Measurements from ENCODE around the gene NT5DC1.

GRCh38 chr6:116215414-116215813 lies 114.8 kb downstream of the NT5DC1 start:
- no peak for TF ChIP-seq EZH2phosphoT487 (IDR thresholded peaks at IDR 0.05; ENCODE audit: borderline replicate concordance)
- no peak for TF ChIP-seq YY1 (IDR thresholded peaks at IDR 0.05; ENCODE audit: extremely low read depth, insufficient replicate concordance, low read depth, low read length)
- TF ChIP-seq, protein P1, sequence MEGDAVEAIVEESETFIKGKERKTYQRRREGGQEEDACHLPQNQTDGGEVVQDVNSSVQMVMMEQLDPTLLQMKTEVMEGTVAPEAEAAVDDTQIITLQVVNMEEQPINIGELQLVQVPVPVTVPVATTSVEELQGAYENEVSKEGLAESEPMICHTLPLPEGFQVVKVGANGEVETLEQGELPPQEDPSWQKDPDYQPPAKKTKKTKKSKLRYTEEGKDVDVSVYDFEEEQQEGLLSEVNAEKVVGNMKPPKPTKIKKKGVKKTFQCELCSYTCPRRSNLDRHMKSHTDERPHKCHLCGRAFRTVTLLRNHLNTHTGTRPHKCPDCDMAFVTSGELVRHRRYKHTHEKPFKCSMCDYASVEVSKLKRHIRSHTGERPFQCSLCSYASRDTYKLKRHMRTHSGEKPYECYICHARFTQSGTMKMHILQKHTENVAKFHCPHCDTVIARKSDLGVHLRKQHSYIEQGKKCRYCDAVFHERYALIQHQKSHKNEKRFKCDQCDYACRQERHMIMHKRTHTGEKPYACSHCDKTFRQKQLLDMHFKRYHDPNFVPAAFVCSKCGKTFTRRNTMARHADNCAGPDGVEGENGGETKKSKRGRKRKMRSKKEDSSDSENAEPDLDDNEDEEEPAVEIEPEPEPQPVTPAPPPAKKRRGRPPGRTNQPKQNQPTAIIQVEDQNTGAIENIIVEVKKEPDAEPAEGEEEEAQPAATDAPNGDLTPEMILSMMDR (IDR thresholded peaks at IDR 0.05 in 2 of 3, conservative IDR thresholded peaks at IDR 0.05 in 1 of 3; ENCODE audit: borderline replicate concordance in 1 of 3, insufficient read depth in 1 of 3, low read depth in 2 of 3, low read length in 2 of 3) = no peak
- TF ChIP-seq POLR2A (IDR thresholded peaks at IDR 0.05; ENCODE audit: borderline replicate concordance, extremely low read depth, insufficient read depth, insufficient read length) = no peak
- TF ChIP-seq SIN3A (IDR thresholded peaks at IDR 0.05; ENCODE audit: low read depth) = no peak
- no peak for TF ChIP-seq EZH2 (IDR thresholded peaks at IDR 0.05)
- TF ChIP-seq REST (IDR thresholded peaks at IDR 0.05; ENCODE audit: low read depth) = no peak
- no peak for TF ChIP-seq EGR1 (IDR thresholded peaks at IDR 0.05; ENCODE audit: low read depth)
- no peak for TF ChIP-seq CEBPB (IDR thresholded peaks at IDR 0.05; ENCODE audit: low read depth)
- TF ChIP-seq POLR2AphosphoS5 (IDR thresholded peaks at IDR 0.05; ENCODE audit: low read depth, low read length) = no peak
- no peak for TF ChIP-seq ZNF274 (IDR thresholded peaks at IDR 0.05; ENCODE audit: low read depth, low read length)
- no peak for TF ChIP-seq TCF7L2 (IDR thresholded peaks at IDR 0.05; ENCODE audit: borderline replicate concordance, extremely low read depth, insufficient read depth, insufficient read length)
- TF ChIP-seq JUND (IDR thresholded peaks at IDR 0.05) = 0 out of 2 replicates have a peak, but pooled peaks have one; percentile 11
- no peak for TF ChIP-seq SP1 (IDR thresholded peaks at IDR 0.05; ENCODE audit: low read depth)
